GM10847 (cell line): ENCODE results near the gene CYB5R4.

Experiments
- POLR2A ChIP-seq: IDR thresholded peaks from 2 replicates; pipeline ENCODE4 v1.6.1; 2011; ENCODE audit not compliant: insufficient read length; ENCODE audit errors: extremely low read depth

Gene CYB5R4

DNA sequence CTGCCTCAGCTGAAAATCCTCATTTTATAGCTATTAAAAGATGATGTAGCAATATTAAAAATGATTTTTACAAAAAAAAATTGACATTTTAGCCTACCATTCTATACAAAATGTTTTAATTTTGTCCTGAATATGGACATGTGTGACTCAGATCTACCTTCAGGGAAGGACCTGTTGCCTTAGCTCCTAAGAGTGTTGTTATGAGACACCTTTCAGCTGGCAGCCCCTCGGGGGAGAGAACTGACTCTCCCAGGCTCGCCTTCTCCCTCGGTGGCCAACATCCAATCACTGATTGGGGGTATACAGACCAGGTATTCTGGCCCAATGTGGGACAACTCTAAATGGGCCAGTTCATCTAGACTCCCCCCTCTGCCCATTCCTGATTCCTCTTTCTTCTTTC, 141.6 kb downstream of the CYB5R4 start:
- no peak for TF ChIP-seq POLR2A

DNA sequence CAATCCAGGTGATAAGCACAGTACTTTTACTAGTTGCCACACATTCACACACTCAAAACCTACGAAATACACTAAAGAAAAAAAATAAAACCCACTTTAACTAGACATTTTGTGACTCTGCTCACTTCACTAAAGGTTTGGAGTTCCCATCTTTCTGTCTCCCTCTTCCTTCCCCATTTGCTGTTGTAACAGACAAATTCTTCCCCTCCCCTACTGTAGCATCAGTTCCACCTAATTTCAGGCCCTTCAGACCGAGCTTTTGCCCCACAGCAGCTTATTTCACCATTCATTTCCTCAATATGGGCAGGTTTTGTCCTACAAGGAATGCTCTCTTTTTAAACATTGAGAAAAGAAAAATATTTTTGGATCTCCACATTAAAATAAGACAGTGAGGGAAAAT, 142.7 kb downstream of the CYB5R4 start:
- TF ChIP-seq POLR2A = no peak

DNA sequence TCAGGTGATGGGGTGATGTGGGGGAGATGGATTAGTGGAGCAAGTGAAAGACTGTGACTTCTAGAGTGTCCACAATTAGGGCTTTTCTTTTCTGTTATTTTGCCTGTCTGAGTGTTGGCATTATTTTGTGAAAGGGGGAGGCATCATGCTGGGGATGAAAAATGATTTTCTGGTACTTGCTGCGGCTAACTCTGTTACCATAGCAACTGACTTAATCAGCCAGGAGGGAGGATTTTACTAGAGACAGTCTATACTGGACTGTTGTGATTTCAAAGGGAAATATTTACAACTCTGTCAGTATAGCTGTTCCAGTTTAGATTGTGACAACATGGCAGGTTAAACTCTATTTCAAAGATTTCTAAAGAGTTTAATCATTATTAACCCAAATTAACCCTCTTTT, 143.6 kb downstream of the CYB5R4 start:
- no peak for TF ChIP-seq POLR2A

GRCh38 chr6:84003654-84004053, 144.2 kb downstream of the CYB5R4 start:
- no peak for TF ChIP-seq POLR2A

- no peak for TF ChIP-seq POLR2A
These were observed 148.4 kb downstream of the CYB5R4 start for GRCh38 chr6:84007871-84008270.

- no peak for TF ChIP-seq POLR2A
These were observed 153.9 kb downstream of the CYB5R4 start for GRCh38 chr6:84013354-84013753.

- no peak for TF ChIP-seq POLR2A
These were observed 154.4 kb downstream of the CYB5R4 start for GRCh38 chr6:84013931-84014330.

DNA sequence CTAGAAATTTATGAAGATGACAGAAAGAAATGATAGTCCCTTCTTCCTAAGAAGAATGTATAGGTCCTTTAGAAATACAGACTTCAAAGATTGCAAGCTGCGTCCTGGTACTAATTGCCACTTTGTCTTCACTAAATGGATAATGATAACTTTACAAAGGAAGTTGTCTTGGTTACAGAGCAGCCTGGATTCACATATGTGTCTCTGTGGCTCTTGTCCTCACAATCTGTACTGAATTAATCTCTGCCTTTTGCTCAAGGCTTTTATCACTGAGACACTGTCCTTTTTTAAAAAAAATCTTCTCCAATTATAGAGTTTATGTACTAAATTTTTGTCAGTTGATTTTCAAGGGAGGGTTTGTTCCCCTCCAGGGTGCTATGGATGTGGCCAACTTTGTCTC, 156.5 kb downstream of the CYB5R4 start:
- TF ChIP-seq POLR2A = no peak
